ENCODE measurements around the gene EFNA5. TPM values are rescaled to one million over a fixed set of nuclear protein-coding genes. Genes with fewer than 3 reads are reported as not detected.
A peak's percentile ranks its signal among the peaks of the same experiment; 100 is the strongest.

EFNA5 gene
- total and polyA plus RNA-seq, 5 donors from 2014 or later: 0.73 TPM; not detected in 4

- ATAC-seq (ENCODE audit: low read depth in 2 of 2): no peak
- Mint-ChIP-seq H3K27me3 (peaks cover 13% of the 10 kb centered on the region), H3K9me3 (no peaks in the 10 kb centered on the region), H3K4me1 (peaks cover 0 to 9% (median 4%) of the 10 kb centered on the region in 4 donors), H3K4me3 (no peak overlapping the region), H3K36me3 (no peaks in the 10 kb centered on the region), H3K27ac (no peak overlapping the region)
- no peaks in the 10 kb centered on the region for H3K27me3 ChIP-seq (ENCODE audit: control insufficient read depth, insufficient read depth, low read length)
- H3K27ac ChIP-seq (ENCODE audit: insufficient read depth, low read length, poor library complexity, severe bottlenecking): no peak overlapping the region
- H3K4me3 ChIP-seq (ENCODE audit: low read depth, low read length): no peak overlapping the region
- no peak for DNase-seq
- no peaks in the 10 kb centered on the region for H3K4me1 ChIP-seq (ENCODE audit: control insufficient read depth, insufficient read depth, low read length, poor library complexity, severe bottlenecking)
- no peaks in the 10 kb centered on the region for H3K9me3 ChIP-seq (ENCODE audit: control insufficient read depth in 2 of 2, low read length in 2 of 2)
- H3K36me3 ChIP-seq (ENCODE audit: control insufficient read depth, insufficient read depth, low read length): no peaks in the 10 kb centered on the region
Measured at GRCh38 chr5:107396351-107396690, 274.4 kb downstream of the EFNA5 start.

GRCh38 chr5:107395632-107396350 is 274.9 kb downstream of the EFNA5 start:
- no peak for DNase-seq

GRCh38 chr5:107393851-107394250 is 276.9 kb downstream of the EFNA5 start:
- no peak overlapping the region for H3K27ac Mint-ChIP-seq
- H3K4me1 Mint-ChIP-seq: peaks cover 4 to 17% (median 11%) of the 10 kb centered on the region in 4 donors
- DNase-seq (no peak), ATAC-seq (ENCODE audit: low read depth in 2 of 2) (no peak)
- H3K27ac ChIP-seq (ENCODE audit: insufficient read depth, low read length, poor library complexity, severe bottlenecking): no peak overlapping the region
- H3K4me3 ChIP-seq (ENCODE audit: low read depth, low read length): no peak overlapping the region
- peaks cover 8% of the 10 kb centered on the region for H3K27me3 Mint-ChIP-seq
- H3K9me3 ChIP-seq (ENCODE audit: control insufficient read depth in 2 of 2, low read length in 2 of 2): no peaks in the 10 kb centered on the region
- H3K9me3 Mint-ChIP-seq: no peaks in the 10 kb centered on the region
- peaks cover 9% of the 10 kb centered on the region for H3K4me1 ChIP-seq (ENCODE audit: control insufficient read depth, insufficient read depth, low read length, poor library complexity, severe bottlenecking)
- no peaks in the 10 kb centered on the region for H3K36me3 ChIP-seq (ENCODE audit: control insufficient read depth, insufficient read depth, low read length)
- no peak overlapping the region for H3K4me3 Mint-ChIP-seq
- H3K36me3 Mint-ChIP-seq: no peaks in the 10 kb centered on the region
- no peaks in the 10 kb centered on the region for H3K27me3 ChIP-seq (ENCODE audit: control insufficient read depth, insufficient read depth, low read length)

More at GRCh38 chr5:107395632-107396350, 274.9 kb downstream of the EFNA5 start:
- Mint-ChIP-seq H3K27me3 (peaks cover 12% of the 10 kb centered on the region), H3K36me3 (no peaks in the 10 kb centered on the region), H3K4me1 (peaks cover 0 to 9% (median 4%) of the 10 kb centered on the region in 4 donors), H3K4me3 (no peak overlapping the region), H3K27ac (peak overlapping the region in 1 of 3 donors; percentile 26), H3K9me3 (no peaks in the 10 kb centered on the region)
- Histone ChIP-seq H3K4me3 (ENCODE audit: low read depth, low read length) (no peak overlapping the region), H3K27me3 (ENCODE audit: control insufficient read depth, insufficient read depth, low read length) (no peaks in the 10 kb centered on the region), H3K4me1 (ENCODE audit: control insufficient read depth, insufficient read depth, low read length, poor library complexity, severe bottlenecking) (no peaks in the 10 kb centered on the region), H3K9me3 (ENCODE audit: control insufficient read depth in 2 of 2, low read length in 2 of 2) (no peaks in the 10 kb centered on the region), H3K27ac (ENCODE audit: insufficient read depth, low read length, poor library complexity, severe bottlenecking) (no peak overlapping the region), H3K36me3 (ENCODE audit: control insufficient read depth, insufficient read depth, low read length) (no peaks in the 10 kb centered on the region)
- no peak for ATAC-seq (ENCODE audit: low read depth in 2 of 2)

GRCh38 chr5:107391787-107392186 is 278.9 kb downstream of the EFNA5 start:
- Mint-ChIP-seq H3K9me3 (no peaks in the 10 kb centered on the region), H3K27me3 (peaks cover 6% of the 10 kb centered on the region)
- DNase-seq: no peak

GRCh38 chr5:107389775-107390148 is 281.0 kb downstream of the EFNA5 start:
- H3K9me3 ChIP-seq (ENCODE audit: control insufficient read depth in 2 of 2, low read length in 2 of 2): no peaks in the 10 kb centered on the region
- ATAC-seq (ENCODE audit: low read depth in 2 of 2): no peak
- H3K36me3 Mint-ChIP-seq: no peaks in the 10 kb centered on the region
- H3K27me3 ChIP-seq (ENCODE audit: control insufficient read depth, insufficient read depth, low read length): no peaks in the 10 kb centered on the region
- H3K4me1 Mint-ChIP-seq: peaks cover 16 to 24% (median 17%) of the 10 kb centered on the region in 4 donors
- no peaks in the 10 kb centered on the region for H3K9me3 Mint-ChIP-seq
- no peak overlapping the region for H3K27ac Mint-ChIP-seq
- H3K4me3 ChIP-seq (ENCODE audit: low read depth, low read length): no peak overlapping the region
- peaks cover 21% of the 10 kb centered on the region for H3K4me1 ChIP-seq (ENCODE audit: control insufficient read depth, insufficient read depth, low read length, poor library complexity, severe bottlenecking)
- DNase-seq: no peak
- H3K27ac ChIP-seq (ENCODE audit: insufficient read depth, low read length, poor library complexity, severe bottlenecking): no peak overlapping the region
- no peak overlapping the region for H3K4me3 Mint-ChIP-seq
- H3K27me3 Mint-ChIP-seq: no peaks in the 10 kb centered on the region
- H3K36me3 ChIP-seq (ENCODE audit: control insufficient read depth, insufficient read depth, low read length): no peaks in the 10 kb centered on the region

More at GRCh38 chr5:107391787-107392186, 278.9 kb downstream of the EFNA5 start:
- no peaks in the 10 kb centered on the region for H3K36me3 ChIP-seq (ENCODE audit: control insufficient read depth, insufficient read depth, low read length)
- H3K27ac Mint-ChIP-seq: no peak overlapping the region
- no peak for ATAC-seq (ENCODE audit: low read depth in 2 of 2)
- no peak overlapping the region for H3K4me3 ChIP-seq (ENCODE audit: low read depth, low read length)
- no peaks in the 10 kb centered on the region for H3K27me3 ChIP-seq (ENCODE audit: control insufficient read depth, insufficient read depth, low read length)
- H3K4me1 ChIP-seq (ENCODE audit: control insufficient read depth, insufficient read depth, low read length, poor library complexity, severe bottlenecking): peaks cover 21% of the 10 kb centered on the region
- no peaks in the 10 kb centered on the region for H3K9me3 ChIP-seq (ENCODE audit: control insufficient read depth in 2 of 2, low read length in 2 of 2)
- H3K36me3 Mint-ChIP-seq: no peaks in the 10 kb centered on the region
- no peak overlapping the region for H3K27ac ChIP-seq (ENCODE audit: insufficient read depth, low read length, poor library complexity, severe bottlenecking)
- H3K4me3 Mint-ChIP-seq: no peak overlapping the region
- peaks cover 16 to 33% (median 22%) of the 10 kb centered on the region in 4 donors for H3K4me1 Mint-ChIP-seq

GRCh38 chr5:107389130-107389774 is 281.5 kb downstream of the EFNA5 start:
- no peaks in the 10 kb centered on the region for H3K9me3 Mint-ChIP-seq
- DNase-seq (peak in 2 of 3 donors; percentile 18 to 53), ATAC-seq (ENCODE audit: low read depth in 2 of 2) (peak in 1 of 2 donors; percentile 51)
- H3K36me3 Mint-ChIP-seq: no peaks in the 10 kb centered on the region
- H3K4me3 ChIP-seq (ENCODE audit: low read depth, low read length): peak overlapping the region; percentile 49
- no peaks in the 10 kb centered on the region for H3K27me3 Mint-ChIP-seq
- H3K36me3 ChIP-seq (ENCODE audit: control insufficient read depth, insufficient read depth, low read length): no peaks in the 10 kb centered on the region
- H3K4me3 Mint-ChIP-seq: peak overlapping the region in 3 of 4 donors; percentile 3 to 23 (median 19)
- H3K27ac ChIP-seq (ENCODE audit: insufficient read depth, low read length, poor library complexity, severe bottlenecking): no peak overlapping the region
- peak overlapping the region; percentile 14 to 40 (median 38) for H3K27ac Mint-ChIP-seq
- peaks cover 21% of the 10 kb centered on the region for H3K4me1 ChIP-seq (ENCODE audit: control insufficient read depth, insufficient read depth, low read length, poor library complexity, severe bottlenecking)
- no peaks in the 10 kb centered on the region for H3K9me3 ChIP-seq (ENCODE audit: control insufficient read depth in 2 of 2, low read length in 2 of 2)
- H3K27me3 ChIP-seq (ENCODE audit: control insufficient read depth, insufficient read depth, low read length): no peaks in the 10 kb centered on the region
- H3K4me1 Mint-ChIP-seq: peaks cover 16 to 24% (median 17%) of the 10 kb centered on the region in 4 donors

- no peak overlapping the region for H3K27ac ChIP-seq (ENCODE audit: insufficient read depth, low read length, poor library complexity, severe bottlenecking)
- H3K9me3 ChIP-seq (ENCODE audit: control insufficient read depth in 2 of 2, low read length in 2 of 2): no peaks in the 10 kb centered on the region
- no peaks in the 10 kb centered on the region for H3K27me3 Mint-ChIP-seq
- peak in 1 of 3 donors; percentile 38 for DNase-seq
- H3K27ac Mint-ChIP-seq: peak overlapping the region in 1 of 3 donors; percentile 40
- H3K27me3 ChIP-seq (ENCODE audit: control insufficient read depth, insufficient read depth, low read length): no peaks in the 10 kb centered on the region
- ATAC-seq (ENCODE audit: low read depth in 2 of 2): no peak
- peaks cover 16 to 24% (median 17%) of the 10 kb centered on the region in 4 donors for H3K4me1 Mint-ChIP-seq
- H3K36me3 ChIP-seq (ENCODE audit: control insufficient read depth, insufficient read depth, low read length): no peaks in the 10 kb centered on the region
- H3K36me3 Mint-ChIP-seq: no peaks in the 10 kb centered on the region
- H3K9me3 Mint-ChIP-seq: no peaks in the 10 kb centered on the region
- peak overlapping the region in 1 of 4 donors; percentile 17 for H3K4me3 Mint-ChIP-seq
- H3K4me1 ChIP-seq (ENCODE audit: control insufficient read depth, insufficient read depth, low read length, poor library complexity, severe bottlenecking): peaks cover 21% of the 10 kb centered on the region
- peak overlapping the region; percentile 14 for H3K4me3 ChIP-seq (ENCODE audit: low read depth, low read length)
Measured at GRCh38 chr5:107388141-107388861, 282.4 kb downstream of the EFNA5 start.

Data from CD4-positive, CD25-positive, alpha-beta regulatory T cell (primary cell).